ENCODE data around the gene AKAP3.

AKAP3 gene

DNA sequence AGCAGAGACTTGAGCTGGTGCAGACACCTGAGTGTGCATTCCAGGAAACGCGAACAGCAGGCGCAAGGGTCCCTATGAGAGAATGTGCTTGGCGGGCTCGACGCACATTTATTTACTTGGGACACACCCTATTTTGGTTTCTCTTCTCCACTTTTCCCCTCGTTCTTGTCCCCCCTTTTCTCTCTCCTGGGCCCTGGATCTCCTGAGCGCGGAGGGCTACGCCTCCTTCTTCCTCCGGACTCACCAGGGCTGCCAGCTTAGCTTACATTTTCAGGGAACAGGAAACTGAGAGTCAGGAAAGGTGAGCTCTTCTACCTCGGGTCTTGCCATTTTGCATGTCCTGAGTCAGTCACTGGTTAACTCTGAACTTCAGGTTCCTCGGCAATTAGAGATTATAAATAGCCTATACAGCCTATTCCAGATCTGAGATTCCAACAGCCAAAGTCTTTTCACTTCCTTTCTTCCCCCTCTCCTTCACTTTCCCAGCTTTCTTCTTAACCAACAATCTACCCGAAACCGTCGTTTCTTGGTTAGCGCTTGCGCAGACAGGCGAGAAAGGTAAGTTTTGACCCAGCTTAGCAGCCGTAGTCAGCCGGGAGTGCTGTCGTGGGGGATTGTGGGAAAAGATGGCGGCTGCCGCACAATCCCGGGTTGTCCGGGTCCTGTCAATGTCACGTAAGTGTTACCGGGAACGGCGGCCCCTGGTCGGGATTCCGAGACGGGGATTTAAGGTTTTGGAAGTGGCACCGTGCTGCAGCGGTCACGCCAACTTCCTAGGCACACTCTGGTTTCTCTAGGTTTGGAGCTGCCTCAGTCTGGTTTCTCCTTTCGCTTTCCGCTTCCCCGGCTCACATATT is at the start of gene AKAP3, which contains the start of gene NDUFA9:
AKAP3 (minus strand) TSS at position 551 of the 857 bp plus-strand sequence. CDS start 10,855 bp downstream, outside the sequence.
NDUFA9 (plus strand) TSS at position 614 of the 857 bp plus-strand sequence; CDS start at position 627, 13 bp downstream.
- DNase-seq, result peak; percentile 93

GRCh38 chr12:4690760-4691159 is 41.9 kb upstream of the AKAP3 start:
- no peak for DNase-seq

- no peak for DNase-seq
These were observed 36.5 kb upstream of the AKAP3 start for GRCh38 chr12:4685317-4685716.

- DNase-seq, result no peak
These were observed 32.9 kb upstream of the AKAP3 start for GRCh38 chr12:4681732-4682131.

DNA sequence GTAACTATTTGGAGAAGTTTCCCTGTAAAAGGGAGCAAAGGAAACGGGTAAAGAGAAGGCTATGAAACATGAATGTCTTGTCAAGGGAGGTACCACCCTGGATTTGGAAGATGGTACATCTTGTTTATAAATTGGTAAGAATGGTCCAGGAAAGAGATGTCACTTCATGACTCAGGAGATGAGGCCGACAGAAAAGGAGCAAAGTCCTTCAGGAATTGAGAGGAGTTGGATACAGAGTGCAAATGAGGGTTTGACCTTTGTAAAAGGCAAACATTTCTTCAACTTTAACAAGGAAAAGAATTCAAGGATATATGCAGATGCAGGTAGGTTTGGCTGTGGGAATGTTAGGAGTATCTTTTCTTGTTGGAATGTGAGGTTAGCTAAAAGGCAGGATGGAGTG is 30.9 kb upstream of the AKAP3 start:
- DNase-seq, result no peak

GRCh38 chr12:4665236-4665635 is 16.4 kb upstream of the AKAP3 start:
- no peak for DNase-seq

GRCh38 chr12:4663971-4664505 is 15.2 kb upstream of the AKAP3 start:
- no peak for DNase-seq

DNA sequence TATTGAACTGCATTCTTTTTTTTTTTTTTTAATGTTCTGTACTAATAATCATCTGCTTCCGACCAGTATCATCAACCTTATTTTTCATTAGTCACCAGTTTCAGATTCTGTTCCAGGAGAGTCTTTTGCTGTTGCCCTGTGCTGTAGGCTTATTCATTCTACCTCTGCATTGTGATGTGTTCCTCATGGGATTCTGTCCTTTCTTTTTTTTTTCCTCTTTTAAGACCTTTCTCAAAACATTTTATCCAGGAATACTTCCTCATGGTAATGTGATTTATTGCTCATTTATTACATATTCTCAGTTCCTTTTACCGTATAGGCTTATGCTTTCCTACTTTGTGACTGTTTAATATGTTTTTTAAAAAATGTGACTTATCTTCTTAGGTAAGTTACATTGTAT is 4.8 kb upstream of the AKAP3 start:
- DNase-seq, result no peak

DNA sequence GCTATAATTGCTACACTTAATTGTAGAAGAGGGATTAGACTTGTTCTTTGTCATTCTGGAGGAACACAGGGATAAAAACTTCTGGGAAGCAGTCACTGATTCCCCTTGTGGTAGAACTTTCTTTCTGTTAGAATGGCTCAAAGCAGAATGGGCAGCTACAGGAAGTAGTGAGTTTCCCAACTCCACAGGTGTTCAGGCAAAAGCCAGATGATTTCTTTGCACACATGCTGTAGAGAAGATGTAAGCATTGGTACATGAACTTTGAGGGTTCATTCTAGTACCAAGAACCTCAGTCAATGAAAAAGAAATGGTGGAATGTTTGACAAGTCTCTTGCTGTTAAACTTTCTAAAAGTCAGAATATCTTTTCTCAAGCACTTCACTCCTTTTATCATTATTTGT is 4.4 kb upstream of the AKAP3 start:
- DNase-seq, result no peak

DNA sequence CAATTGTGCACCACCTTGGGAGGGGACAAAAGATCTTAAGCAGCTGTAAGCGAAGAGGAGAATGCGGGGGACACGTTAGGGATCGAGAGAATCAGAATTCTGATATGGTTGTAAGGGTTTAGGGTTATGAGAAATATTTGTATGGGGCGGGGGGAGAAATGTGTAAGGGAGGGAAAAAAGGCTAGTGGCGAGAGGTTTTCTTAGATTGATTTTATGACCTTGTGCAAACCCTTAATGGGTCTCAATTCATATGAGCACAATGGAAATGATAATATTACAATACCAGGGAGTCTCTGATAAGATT is 459 bp upstream of the AKAP3 start:
- no peak for DNase-seq

DNA sequence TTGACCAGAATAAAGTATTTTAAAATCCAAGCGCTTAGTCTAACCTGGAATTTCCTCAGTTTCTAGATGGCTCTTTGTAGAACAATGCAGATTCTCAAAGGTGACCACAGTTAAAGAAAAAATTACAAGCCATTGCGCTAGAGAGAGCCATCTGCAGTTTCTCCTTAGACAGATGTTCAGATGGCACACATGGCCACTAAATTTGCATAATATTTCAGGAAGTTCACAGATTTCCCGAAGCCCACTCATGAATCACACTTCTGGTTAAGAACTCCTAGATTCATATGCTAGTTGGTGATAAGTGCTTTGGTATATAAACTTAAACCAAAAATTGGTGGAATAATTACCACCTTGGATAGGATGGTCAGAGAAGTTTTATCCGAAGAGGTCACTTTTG is 749 bp downstream of the AKAP3 start:
- DNase-seq, result no peak

GRCh38 chr12:4645023-4645422 is 3.8 kb downstream of the AKAP3 start:
- no peak for DNase-seq

GRCh38 chr12:4643747-4644146 is 5.1 kb downstream of the AKAP3 start:
- DNase-seq, result no peak

- DNase-seq, result no peak
These were observed 18.6 kb downstream of the AKAP3 start for GRCh38 chr12:4630262-4630661.

GRCh38 chr12:4628406-4628805 is 20.4 kb downstream of the AKAP3 start:
- DNase-seq, result no peak

GRCh38 chr12:4626543-4626942 is 22.3 kb downstream of the AKAP3 start:
- no peak for DNase-seq

GRCh38 chr12:4621511-4621910 is 27.3 kb downstream of the AKAP3 start:
- DNase-seq, result no peak

GRCh38 chr12:4615667-4616066 is 33.2 kb downstream of the AKAP3 start:
- no peak for DNase-seq

DNA sequence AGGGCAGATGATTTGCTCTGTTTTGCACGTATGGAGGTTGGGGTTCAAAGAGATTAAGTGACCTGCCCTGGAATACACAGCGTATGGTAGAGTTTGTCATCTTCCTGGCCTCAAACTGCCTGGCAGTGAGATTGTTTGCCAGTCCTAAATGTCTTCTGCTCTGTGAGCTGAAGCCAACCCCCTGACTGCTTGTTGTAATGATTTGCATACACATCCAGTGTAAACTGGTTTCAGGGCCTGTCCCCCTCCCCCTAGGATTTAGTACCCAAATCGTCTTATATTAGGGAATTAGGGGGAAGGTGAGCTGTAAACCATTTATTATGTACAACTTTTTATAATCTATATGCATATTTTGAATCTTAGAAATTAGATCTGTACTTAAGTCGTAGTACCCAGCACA is 38.4 kb downstream of the AKAP3 start:
- no peak for DNase-seq

DNA sequence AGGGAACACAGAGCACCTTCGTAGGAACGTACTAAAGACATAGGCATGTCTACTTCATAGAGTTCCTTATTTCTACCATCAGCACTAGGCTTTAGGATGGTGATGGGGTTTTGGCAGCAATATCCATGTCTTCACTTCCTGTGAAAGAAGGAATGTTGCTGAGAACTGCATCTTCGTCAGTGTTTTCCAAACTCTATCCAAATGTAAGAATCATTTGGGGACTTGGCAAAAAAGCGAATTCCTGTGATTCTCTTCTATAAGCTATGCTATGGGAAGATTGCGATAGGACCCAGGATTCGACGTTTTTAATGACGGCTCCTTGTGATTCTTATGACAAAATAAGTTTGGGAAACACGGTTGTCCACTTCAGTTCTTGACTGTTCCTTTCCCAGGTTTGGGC is 39.8 kb downstream of the AKAP3 start:
- no peak for DNase-seq

DNA sequence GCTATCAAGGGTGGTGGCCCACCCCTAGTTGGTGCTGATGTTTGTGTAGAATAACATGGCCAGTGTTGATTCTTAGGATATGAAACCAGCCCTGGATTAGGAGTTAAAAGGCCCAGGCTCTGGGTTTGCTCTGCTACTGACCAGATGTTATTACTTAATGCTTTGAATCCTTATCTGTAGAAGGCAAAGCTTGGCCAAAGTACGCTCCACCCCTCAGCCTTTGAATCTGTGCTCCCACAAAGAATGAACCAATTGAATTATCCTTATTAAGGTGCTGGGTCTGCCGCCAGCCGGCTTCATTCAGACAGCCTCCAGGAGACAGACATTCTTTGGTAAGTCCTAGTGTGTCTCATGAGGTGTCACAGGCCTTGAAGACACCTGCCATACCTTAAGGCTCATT is 41.8 kb downstream of the AKAP3 start:
- no peak for DNase-seq

DNA sequence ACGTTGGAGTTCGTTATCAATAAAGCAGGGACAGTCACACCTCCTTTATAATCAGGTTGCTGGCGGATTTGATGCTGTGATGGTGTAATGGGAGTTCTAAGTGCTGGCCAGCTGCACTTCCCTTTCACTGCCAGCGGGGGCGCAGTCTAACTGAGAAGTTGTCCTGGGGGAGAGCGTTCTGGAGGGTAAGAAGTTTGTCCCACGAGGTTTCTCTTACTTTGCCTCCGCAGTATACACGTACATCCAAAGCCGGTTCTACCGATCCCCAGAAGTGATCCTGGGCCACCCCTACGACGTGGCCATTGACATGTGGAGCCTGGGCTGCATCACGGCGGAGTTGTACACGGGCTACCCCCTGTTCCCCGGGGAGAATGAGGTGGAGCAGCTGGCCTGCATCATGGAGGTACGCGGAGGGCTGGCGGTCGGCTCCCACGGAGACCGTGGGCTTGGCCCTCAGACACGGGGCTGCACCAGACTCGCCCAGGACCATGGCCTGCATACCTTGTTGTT is 44.1 kb downstream of the AKAP3 start:
- peak; percentile 72 for DNase-seq

GRCh38 chr12:4603946-4604345 is 44.9 kb downstream of the AKAP3 start:
- no peak for DNase-seq

DNA sequence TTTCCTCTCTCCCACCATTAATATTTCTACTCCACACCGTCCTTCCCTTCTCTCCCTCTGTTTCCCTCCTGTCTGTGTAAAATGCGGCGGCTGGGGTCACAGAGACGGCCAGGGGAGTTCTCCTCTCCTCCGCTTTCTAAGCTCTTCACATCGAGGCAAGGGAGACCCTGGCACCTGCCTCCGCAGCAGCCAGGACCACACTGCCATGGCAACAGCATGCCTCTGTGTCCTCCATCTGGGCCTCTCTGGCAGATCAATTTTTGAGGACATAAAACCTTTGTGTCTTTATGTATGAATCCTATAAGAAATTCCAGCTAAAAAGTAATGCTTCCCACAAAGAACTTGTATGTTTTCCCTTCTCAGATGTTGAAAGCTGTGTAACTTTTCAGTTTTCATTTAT is 45.4 kb downstream of the AKAP3 start:
- DNase-seq, result no peak

- no peak for DNase-seq
These were observed 53.0 kb downstream of the AKAP3 start for GRCh38 chr12:4595881-4596280.
